Fibroblast of villous mesenchyme (primary cell): ENCODE results near the gene CDCP1. TPM values are rescaled to one million over a fixed set of nuclear protein-coding genes. Genes with fewer than 3 reads are reported as not detected.
A peak's percentile ranks its signal among the peaks of the same experiment; 100 is the strongest.

Source experiments
- DNase-seq: peaks from one replicate; pipeline ENCODE4 v3.0.0-alpha.2; 2010; ENCODE audit warnings: low read depth
- H3K4me3 ChIP-seq: 2 replicates; pipeline ENCODE4 v1.5.1; 2011; ENCODE audit warnings: low read depth, mild to moderate bottlenecking, low read length
- small RNA-seq: library from RNA; depleted of rRNA; stranded (forward); fragments of <200 nt; gene quantifications from one replicate; pipeline ENCODE3, GENCODE V24; 2012
- total RNA-seq: library from RNA; depleted of rRNA; stranded (reverse); fragments of >200 nt; gene quantifications from 2 replicates; pipeline ENCODE4 v1.2.3, GENCODE V29; 2012
- TF ChIP-seq, protein P1 (sequence below): IDR thresholded peaks from 2 replicates; pipeline ENCODE4 v1.5.1; 2012; ENCODE audit warnings: low read depth, mild to moderate bottlenecking, low read length; ENCODE audit not compliant: insufficient read depth

CDCP1 gene
- total RNA-seq, 1 donor = 10.4 TPM

GRCh38 chr3:45037720-45038455, 108.3 kb downstream of the CDCP1 start:
- H3K4me3 ChIP-seq = no peak overlapping the region
- TF ChIP-seq, protein P1, sequence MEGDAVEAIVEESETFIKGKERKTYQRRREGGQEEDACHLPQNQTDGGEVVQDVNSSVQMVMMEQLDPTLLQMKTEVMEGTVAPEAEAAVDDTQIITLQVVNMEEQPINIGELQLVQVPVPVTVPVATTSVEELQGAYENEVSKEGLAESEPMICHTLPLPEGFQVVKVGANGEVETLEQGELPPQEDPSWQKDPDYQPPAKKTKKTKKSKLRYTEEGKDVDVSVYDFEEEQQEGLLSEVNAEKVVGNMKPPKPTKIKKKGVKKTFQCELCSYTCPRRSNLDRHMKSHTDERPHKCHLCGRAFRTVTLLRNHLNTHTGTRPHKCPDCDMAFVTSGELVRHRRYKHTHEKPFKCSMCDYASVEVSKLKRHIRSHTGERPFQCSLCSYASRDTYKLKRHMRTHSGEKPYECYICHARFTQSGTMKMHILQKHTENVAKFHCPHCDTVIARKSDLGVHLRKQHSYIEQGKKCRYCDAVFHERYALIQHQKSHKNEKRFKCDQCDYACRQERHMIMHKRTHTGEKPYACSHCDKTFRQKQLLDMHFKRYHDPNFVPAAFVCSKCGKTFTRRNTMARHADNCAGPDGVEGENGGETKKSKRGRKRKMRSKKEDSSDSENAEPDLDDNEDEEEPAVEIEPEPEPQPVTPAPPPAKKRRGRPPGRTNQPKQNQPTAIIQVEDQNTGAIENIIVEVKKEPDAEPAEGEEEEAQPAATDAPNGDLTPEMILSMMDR = peak; percentile 92

DNA sequence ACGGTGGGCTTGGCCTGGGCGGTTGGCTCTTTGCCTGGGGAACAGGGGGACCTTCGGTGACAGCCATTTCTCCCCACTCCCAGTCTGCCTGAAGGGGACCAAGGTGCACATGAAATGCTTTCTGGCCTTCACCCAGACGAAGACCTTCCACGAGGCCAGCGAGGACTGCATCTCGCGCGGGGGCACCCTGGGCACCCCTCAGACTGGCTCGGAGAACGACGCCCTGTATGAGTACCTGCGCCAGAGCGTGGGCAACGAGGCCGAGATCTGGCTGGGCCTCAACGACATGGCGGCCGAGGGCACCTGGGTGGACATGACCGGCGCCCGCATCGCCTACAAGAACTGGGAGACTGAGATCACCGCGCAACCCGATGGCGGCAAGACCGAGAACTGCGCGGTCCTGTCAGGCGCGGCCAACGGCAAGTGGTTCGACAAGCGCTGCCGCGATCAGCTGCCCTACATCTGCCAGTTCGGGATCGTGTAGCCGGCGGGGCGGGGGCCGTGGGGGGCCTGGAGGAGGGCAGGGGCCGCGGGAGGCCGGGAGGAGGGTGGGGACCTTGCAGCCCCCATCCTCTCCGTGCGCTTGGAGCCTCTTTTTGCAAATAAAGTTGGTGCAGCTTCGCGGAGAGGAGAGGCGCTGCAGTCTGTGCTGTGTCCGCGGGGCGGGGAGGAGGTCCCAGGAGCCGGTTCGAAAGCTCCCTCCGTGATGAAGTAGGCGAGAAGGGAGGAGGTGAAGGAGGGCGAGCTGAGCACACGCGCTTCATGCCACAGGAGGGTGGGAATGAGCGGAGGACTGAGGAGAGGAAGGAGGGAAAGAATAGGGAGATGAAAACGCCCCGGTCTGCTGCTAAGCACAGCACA, 110.5 kb downstream of the CDCP1 start:
- peak overlapping the region; percentile 41 for H3K4me3 ChIP-seq
- TF ChIP-seq, protein P1 = no peak
- peak; percentile 35 for DNase-seq

More at GRCh38 chr3:45037720-45038455, 108.3 kb downstream of the CDCP1 start:
- peak; percentile 93 for DNase-seq

DNA sequence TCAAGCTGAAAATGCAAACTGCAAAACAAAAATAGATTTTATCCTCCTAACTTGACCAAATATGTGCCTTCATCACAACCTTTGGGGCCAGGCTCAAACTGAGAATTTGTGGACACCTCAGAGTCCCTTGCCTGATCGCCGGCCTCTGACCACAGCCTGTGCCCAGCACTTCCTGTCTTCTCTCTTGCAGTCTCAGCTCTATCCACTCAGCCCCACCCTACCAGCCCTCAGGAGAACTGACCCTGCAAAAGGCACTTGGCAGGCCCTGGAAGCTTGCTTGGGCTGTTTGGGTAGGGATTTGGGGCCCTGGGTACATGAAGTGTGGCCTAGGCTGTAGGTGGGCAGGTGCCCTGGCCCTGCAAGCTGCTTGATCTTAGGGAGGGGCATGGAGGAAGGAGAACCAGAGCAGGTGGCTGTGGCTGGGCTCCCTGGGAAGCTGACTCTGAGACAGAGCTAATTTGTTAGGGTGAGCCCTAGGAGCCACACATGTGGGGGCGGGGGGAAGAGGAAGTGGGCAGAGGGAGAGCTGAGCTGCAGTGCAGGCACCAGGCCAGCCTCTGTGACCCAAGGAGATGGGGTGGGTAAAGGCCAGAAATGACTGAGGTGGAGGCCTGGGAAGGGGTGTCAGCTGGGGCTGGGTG, 111.4 kb downstream of the CDCP1 start:
- no peak overlapping the region for H3K4me3 ChIP-seq
- TF ChIP-seq, protein P1 = no peak
- no peak for DNase-seq

GRCh38 chr3:45033791-45034190, 112.4 kb downstream of the CDCP1 start:
- H3K4me3 ChIP-seq = no peak overlapping the region
- no peak for DNase-seq
- TF ChIP-seq, protein P1 = no peak

Small RNA genes within 50 kb of the gene (small RNA-seq; reads per million reads assigned to genes)
- gene RNU5B-3P = not detected

Other genes starting within 250 kb of the CDCP1 start
- 58.3 and 60.0 TPM in 2 replicates for gene ZDHHC3, start 170.2 kb downstream of the CDCP1 start, total RNA-seq
- 27.1 and 32.4 TPM in 2 replicates for gene EXOSC7, start 170.1 kb downstream of the CDCP1 start, total RNA-seq
- 0.43 and 0.64 TPM in 2 replicates for gene CLEC3B, start 120.1 kb downstream of the CDCP1 start, total RNA-seq
- gene TMEM158, start 79.9 kb upstream of the CDCP1 start, total RNA-seq = 22.9 and 46.7 TPM in 2 replicates
- 19.0 and 25.0 TPM in 2 replicates for gene LARS2, start 242.2 kb upstream of the CDCP1 start, total RNA-seq